SH-SY5Y (cell line): ENCODE results near the gene TCL1B.

Source experiments
- GATA2 ChIP-seq: IDR thresholded peaks from 2 replicates; pipeline ENCODE4 v1.6.1; 2011; ENCODE audit warnings: mild to moderate bottlenecking, low read depth, low read length
- GATA3 ChIP-seq: IDR thresholded peaks from 2 replicates; pipeline ENCODE4 v1.6.1; 2011; ENCODE audit warnings: low read depth, mild to moderate bottlenecking, low read length, moderate library complexity

Gene TCL1B

GRCh38 chr14:95685978-95686922 lies at the start of gene TCL1B:
Gene TCL1B, plus strand, starts transcription at chr14:95686426. Its CDS starts 42 bp downstream, at chr14:95686468.
- no peak for TF ChIP-seq GATA2
- no peak for TF ChIP-seq GATA3

DNA sequence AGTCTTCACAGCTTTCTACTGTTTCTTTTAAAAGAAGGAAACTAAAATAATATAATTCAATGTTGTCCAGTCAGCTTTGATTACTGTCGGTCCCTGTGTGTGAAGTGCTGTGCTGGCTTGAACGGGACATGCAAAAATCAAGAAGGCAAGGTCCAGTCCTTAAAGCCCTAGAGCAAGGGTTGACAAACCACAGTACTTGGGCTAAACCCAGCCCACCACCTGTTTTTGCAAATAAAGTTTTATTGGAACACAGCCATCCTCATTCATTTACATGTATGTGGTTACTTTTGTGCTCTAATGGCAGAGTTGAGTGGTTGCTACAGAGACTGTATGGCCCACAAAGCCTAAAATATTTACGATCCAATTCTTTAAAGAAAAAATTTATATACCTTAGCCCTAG lies 41.2 kb upstream of the TCL1B start:
- TF ChIP-seq GATA2 = no peak
- no peak for TF ChIP-seq GATA3

GRCh38 chr14:95645389-95645996 lies 40.7 kb upstream of the TCL1B start:
- TF ChIP-seq GATA3 = no peak
- no peak for TF ChIP-seq GATA2

- no peak for TF ChIP-seq GATA3
- no peak for TF ChIP-seq GATA2
These were observed 38.3 kb upstream of the TCL1B start for GRCh38 chr14:95647926-95648325.

- TF ChIP-seq GATA3 = no peak
- no peak for TF ChIP-seq GATA2
These were observed 37.0 kb upstream of the TCL1B start for GRCh38 chr14:95649230-95649629.

GRCh38 chr14:95651028-95651427 lies 35.2 kb upstream of the TCL1B start:
- TF ChIP-seq GATA3 (no peak), GATA2 (no peak)

DNA sequence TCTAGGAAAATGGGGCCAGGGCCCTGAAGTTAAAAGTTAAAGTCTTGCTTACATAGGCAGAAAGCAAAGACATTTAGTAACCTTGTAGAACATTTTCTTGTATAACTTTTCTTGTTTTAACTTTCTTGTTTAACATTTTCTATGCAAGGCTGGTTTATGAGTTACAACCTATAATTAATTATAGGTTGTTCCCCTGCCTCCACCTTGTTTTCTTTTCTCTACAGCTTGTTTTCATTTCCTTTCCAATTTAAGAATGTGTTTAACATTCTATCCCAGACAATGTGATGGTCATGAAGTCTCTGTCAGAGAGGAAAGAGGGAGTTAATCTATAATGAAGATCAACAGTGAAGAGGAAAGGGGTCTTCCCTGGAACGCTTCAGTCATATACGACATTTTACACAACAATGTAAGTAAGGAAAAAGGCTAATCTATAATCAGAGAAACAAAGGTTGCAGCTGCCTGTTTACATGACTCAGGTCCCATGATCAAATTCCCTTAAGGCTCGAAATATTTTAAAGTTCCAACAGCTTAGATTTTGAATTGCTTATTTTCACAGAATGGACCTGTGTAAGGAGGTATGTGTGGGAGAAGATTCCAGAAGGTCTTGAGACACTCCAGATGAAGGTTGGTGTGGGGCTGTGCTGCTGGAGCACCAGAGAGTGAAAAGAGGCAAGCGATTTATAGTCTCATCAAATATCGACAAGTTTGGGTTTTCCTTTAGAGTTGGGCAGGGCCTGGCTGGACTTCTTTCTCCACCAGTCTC lies 34.2 kb upstream of the TCL1B start:
- no peak for TF ChIP-seq GATA2
- no peak for TF ChIP-seq GATA3

- TF ChIP-seq GATA2 = no peak
- no peak for TF ChIP-seq GATA3
These were observed 33.5 kb upstream of the TCL1B start for GRCh38 chr14:95652690-95653089.

- TF ChIP-seq GATA3 = no peak
- no peak for TF ChIP-seq GATA2
These were observed 30.8 kb upstream of the TCL1B start for GRCh38 chr14:95655461-95655860.

DNA sequence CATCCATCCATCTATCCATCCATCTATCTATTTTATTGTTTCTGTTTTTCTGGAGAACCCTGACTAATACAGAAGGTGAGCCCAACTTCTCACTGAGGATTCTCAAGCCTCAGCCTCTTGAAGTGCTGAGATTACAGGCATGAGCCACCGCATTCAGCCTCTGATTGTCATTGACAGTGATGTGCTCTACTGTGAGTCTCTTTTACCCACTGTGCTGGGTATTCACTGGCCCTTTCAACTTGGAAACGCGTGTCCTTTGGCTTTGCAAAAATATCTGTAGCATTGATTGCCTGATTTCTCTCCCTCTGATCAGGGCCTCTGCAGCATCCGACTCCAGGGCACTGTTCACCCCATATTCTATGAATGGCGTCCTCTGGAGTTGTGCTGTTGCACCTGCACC lies 29.6 kb upstream of the TCL1B start:
- TF ChIP-seq GATA3 = no peak
- TF ChIP-seq GATA2 = no peak

GRCh38 chr14:95657454-95657853 lies 28.8 kb upstream of the TCL1B start:
- TF ChIP-seq GATA2 (no peak), GATA3 (no peak)

DNA sequence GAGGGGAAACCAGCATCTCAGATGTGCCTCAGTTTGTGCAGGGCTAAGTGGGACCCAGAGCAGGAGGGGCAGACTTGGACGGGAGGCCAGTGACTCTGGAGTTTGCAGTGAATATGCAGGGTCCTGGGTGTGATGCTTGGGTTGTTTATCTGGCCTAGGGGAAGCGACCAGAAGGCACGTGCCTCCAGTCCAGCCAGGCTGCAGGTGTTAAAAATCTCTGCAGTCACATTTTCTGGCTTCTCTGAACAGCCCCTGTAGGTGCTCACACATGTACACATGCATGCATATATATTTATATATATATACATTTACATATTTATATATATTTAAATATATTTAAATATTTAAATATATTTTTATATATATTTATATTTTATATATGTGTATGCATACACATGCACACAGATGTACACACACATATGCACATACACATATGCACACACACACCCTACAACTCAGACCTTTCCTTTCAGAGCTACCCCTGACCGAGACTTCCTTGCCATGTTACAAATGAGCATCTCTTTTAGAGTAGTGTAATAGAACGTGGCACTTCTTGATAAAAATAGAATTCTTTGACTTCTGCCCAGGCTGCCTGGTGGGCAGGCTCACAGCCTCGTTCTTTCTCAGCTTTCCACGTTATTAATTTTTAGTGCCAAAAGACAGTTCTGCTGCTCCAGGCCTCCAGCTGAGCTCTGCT lies 26.8 kb upstream of the TCL1B start:
- TF ChIP-seq GATA3 (no peak), GATA2 (no peak)

DNA sequence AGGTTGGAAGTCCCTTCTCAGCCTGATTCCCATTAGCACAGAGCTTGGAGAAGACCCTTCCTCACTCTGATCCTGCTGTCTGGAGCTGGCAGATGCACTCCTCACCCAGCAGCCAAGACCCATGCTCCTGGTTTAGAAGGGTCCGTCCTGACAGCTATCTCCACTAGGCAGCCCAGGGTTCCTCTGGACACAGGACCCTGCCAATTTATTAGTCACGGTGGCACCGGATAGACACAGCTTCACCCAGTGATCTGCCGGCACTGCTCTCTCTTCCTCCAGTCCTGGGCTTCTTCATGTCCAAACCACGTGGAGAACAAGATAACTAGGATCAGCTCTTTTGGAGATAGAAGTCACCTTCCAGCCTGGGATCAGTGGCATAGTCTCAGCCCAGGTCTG lies 26.2 kb upstream of the TCL1B start:
- TF ChIP-seq GATA2 = no peak
- no peak for TF ChIP-seq GATA3
